Spleen (tissue), 11 donors: Measurements from ENCODE around the gene HAUS7. TPM values are rescaled to one million over a fixed set of nuclear protein-coding genes. Genes with fewer than 3 reads are reported as not detected.

ENCODE experiments used
- DNase-seq: peaks from one replicate; pipeline ENCODE4 v3.0.0-alpha.2; 2020
- H3K27ac ChIP-seq, 8 donors: fragments of 200-600 bp; sonication (generic) in 7 of 8; 1 replicate in 4 of 8; 2 replicates in 4 of 8; pipeline versions ENCODE4 v1.5.0 to v1.8.0; 2016 to 2021; ENCODE audit warnings: inconsistent platforms in 4 of 8, mild to moderate bottlenecking in 4 of 8, moderate library complexity in 1 of 8
- H3K27me3 ChIP-seq, 7 donors: fragments of 200-600 bp; sonication (generic) in 6 of 7; replicated peaks in 1 of 7; 1 replicate in 4 of 7; 2 replicates in 3 of 7; pipeline versions ENCODE4 v1.5.0 to v1.8.0; 2016 to 2021; ENCODE audit warnings: inconsistent platforms in 3 of 7, mild to moderate bottlenecking in 1 of 7
- H3K36me3 ChIP-seq, 6 donors: fragments of 200-600 bp; sonication (generic) in 5 of 6; 1 replicate in 4 of 6; 2 replicates in 2 of 6; pipeline versions ENCODE4 v1.5.0 to v1.8.0; 2016 to 2021; ENCODE audit warnings: inconsistent platforms in 2 of 6
- H3K4me1 ChIP-seq, 6 donors: fragments of 200-600 bp; sonication (generic) in 5 of 6; 1 replicate in 3 of 6; 2 replicates in 3 of 6; pipeline versions ENCODE4 v1.5.0 to v1.8.0; 2016 to 2021; ENCODE audit warnings: inconsistent platforms in 3 of 6
- H3K4me3 ChIP-seq, 8 donors: fragments of 200-600 bp; sonication (generic) in 7 of 8; 1 replicate in 4 of 8; 2 replicates in 4 of 8; pipeline versions ENCODE4 v1.5.0 to v1.8.0; 2016 to 2021; ENCODE audit warnings: inconsistent platforms in 4 of 8, mild to moderate bottlenecking in 4 of 8, moderate library complexity in 2 of 8
- H3K9me3 ChIP-seq, 8 donors: fragments of 200-600 bp; sonication (generic) in 7 of 8; 1 replicate in 4 of 8; 2 replicates in 4 of 8; pipeline versions ENCODE4 v1.5.0 to v1.8.0; 2016 to 2021; ENCODE audit warnings: inconsistent platforms in 4 of 8
- CTCF ChIP-seq, 11 experiments: fragments of 200-600 bp in 7 of 11; fragments of 450-650 bp in 4 of 11; sonication (generic) in 4 of 11; IDR thresholded peaks in 8 of 11; conservative IDR thresholded peaks in 3 of 11; 1 replicate in 7 of 11; 2 replicates in 4 of 11; pipeline versions ENCODE4 v1.4.0 to v1.8.0; 2016 to 2021; ENCODE audit warnings: antibody characterized with exemption in 11 of 11, inconsistent platforms in 4 of 11, mild to moderate bottlenecking in 1 of 11
- POLR2A ChIP-seq, 3 donors: fragments of 450-650 bp; IDR thresholded peaks; one replicate each; pipeline ENCODE4 v1.5.1; 2017; ENCODE audit warnings: antibody characterized with exemption in 3 of 3, mild to moderate bottlenecking in 1 of 3
- POLR2AphosphoS5 ChIP-seq, 3 donors: sonication (generic); formaldehyde crosslinking; IDR thresholded peaks; one replicate each; pipeline ENCODE4 v1.5.1; 2017; ENCODE audit warnings: antibody characterized with exemption in 3 of 3
- WGBS, 5 donors: extraction: QIAGEN DNeasy Blood & Tissue Kit in 3 of 5; methylation state at CpG; one replicate each; pipeline versions ENCODE4 v1.1.5 to v1.1.7; 2013 to 2018; 5-methylcytosine and 5-hydroxymethylcytosine counted together
- intact Hi-C: fragments of 100-400 bp; cut with DNase I; formaldehyde crosslinking; loops from one replicate; pipeline ENCODE4 v1.15.0; 2023; ENCODE audit warnings: low total_unique reads
- polyA plus RNA-seq, 3 donors: library from polyadenylated mRNA; stranded (reverse); fragments of 200-250 nt; gene quantifications; one replicate each; pipeline ENCODE4 v1.2.1, GENCODE V29; 2013
- total RNA-seq, 7 donors: library from RNA; depleted of rRNA in 3 of 7; stranded (reverse); fragments of >200 nt in 3 of 7; fragmentation: NEBNext Ultra II Directional in 4 of 7; extraction: Animal tissue kit (Norgen Biotek cat#: 25700) in 4 of 7; gene quantifications; one replicate each; pipeline versions ENCODE4 v1.1.0 to v1.2.1, GENCODE V29; 2016 to 2021
- donor health status: healthy with polysubstance abuse.
- donor health status: DM: no; HTN: no; CAD: no; lungs with moderate emphysema.
- donor health status: DM: no; HTN: no; CAD: no.
- donor health status: Bipolar disorder and iron deficiency.
- donor health status: healthy.
- donor health status: DM: no; HTN: no; CAD: no.
- donor health status: DM: yes; HTN: yes; CAD: no.

The HAUS7 gene
- total and polyA plus RNA-seq, 10 donors: 23.6 to 83.7 (median 34.5) TPM

- Histone ChIP-seq H3K27me3 (peaks cover 0 to 21% (median 0%) of the 10 kb centered on the region in 7 donors), H3K4me1 (peaks cover 0 to 17% (median 5%) of the 10 kb centered on the region in 6 donors), H3K27ac (peak overlapping the region in 5 of 8 donors; percentile 39 to 71 (median 60)), H3K4me3 (no peak overlapping the region), H3K36me3 (no peaks in the 10 kb centered on the region), H3K9me3 (no peaks in the 10 kb centered on the region)
- TF ChIP-seq POLR2AphosphoS5 (IDR thresholded peaks at IDR 0.05): no peak
- TF ChIP-seq CTCF (IDR thresholded peaks at IDR 0.05 in 8 of 11, conservative IDR thresholded peaks at IDR 0.05 in 3 of 11): no peak
- TF ChIP-seq POLR2A (IDR thresholded peaks at IDR 0.05): no peak
- intact Hi-C loops: no loop called here
- WGBS, 5 donors: 56 to 90% (median 75%) methylated on average over 6 to 12 of the region's 12 CpGs
- DNase-seq: no peak
Observed at GRCh38 chrX:153494061-153494460, 23.7 kb upstream of the HAUS7 start.

GRCh38 chrX:153493085-153493484 lies 22.7 kb upstream of the HAUS7 start:
- no peak for TF ChIP-seq POLR2AphosphoS5 (IDR thresholded peaks at IDR 0.05)
- TF ChIP-seq POLR2A (IDR thresholded peaks at IDR 0.05): no peak
- TF ChIP-seq CTCF (IDR thresholded peaks at IDR 0.05 in 8 of 11, conservative IDR thresholded peaks at IDR 0.05 in 3 of 11): no peak
- Histone ChIP-seq H3K4me3 (no peak overlapping the region), H3K27ac (peak overlapping the region in 2 of 8 donors; percentile 62 to 71), H3K4me1 (peaks cover 0 to 27% (median 9%) of the 10 kb centered on the region in 6 donors), H3K36me3 (no peaks in the 10 kb centered on the region), H3K27me3 (peaks cover 0 to 21% (median 0%) of the 10 kb centered on the region in 7 donors), H3K9me3 (no peaks in the 10 kb centered on the region)
- intact Hi-C loops: no loop called here
- WGBS, 5 donors: 72 to 87% (median 82%) methylated on average over 11 of the region's 11 CpGs
- DNase-seq: no peak

- Histone ChIP-seq H3K27me3 (peaks cover 0 to 21% (median 0%) of the 10 kb centered on the region in 7 donors), H3K36me3 (no peaks in the 10 kb centered on the region), H3K4me1 (peaks cover 0 to 31% (median 9%) of the 10 kb centered on the region in 6 donors), H3K9me3 (no peaks in the 10 kb centered on the region), H3K4me3 (no peak overlapping the region), H3K27ac (peak overlapping the region in 3 of 8 donors; percentile 28 to 64 (median 30))
- WGBS, 5 donors: 66 to 86% (median 76%) methylated on average over 11 to 12 of the region's 12 CpGs
- TF ChIP-seq POLR2A (IDR thresholded peaks at IDR 0.05): no peak
- no peak for TF ChIP-seq POLR2AphosphoS5 (IDR thresholded peaks at IDR 0.05)
- TF ChIP-seq CTCF (IDR thresholded peaks at IDR 0.05 in 8 of 11, conservative IDR thresholded peaks at IDR 0.05 in 3 of 11): no peak
- intact Hi-C loops: no loop called here
- DNase-seq: no peak
Observed at GRCh38 chrX:153492543-153492942, 22.2 kb upstream of the HAUS7 start.

- H3K4me1 ChIP-seq: peaks cover 0 to 31% (median 9%) of the 10 kb centered on the region in 6 donors
- no peaks in the 10 kb centered on the region for H3K36me3 ChIP-seq
- no peak for DNase-seq
- intact Hi-C loops: no loop called here
- H3K9me3 ChIP-seq: no peaks in the 10 kb centered on the region
- TF ChIP-seq POLR2AphosphoS5 (IDR thresholded peaks at IDR 0.05) (peak in 2 of 3 donors; percentile 7 to 51), CTCF (IDR thresholded peaks at IDR 0.05 in 8 of 11, conservative IDR thresholded peaks at IDR 0.05 in 3 of 11) (no peak), POLR2A (IDR thresholded peaks at IDR 0.05) (no peak)
- no peak overlapping the region for H3K4me3 ChIP-seq
- 0 to 34% (median 15%) methylated on average over 1 to 11 of the region's 11 CpGs for WGBS, 5 donors
- H3K27ac ChIP-seq: peak overlapping the region in 4 of 8 donors; percentile 24 to 64 (median 29)
- H3K27me3 ChIP-seq: peaks cover 0 to 21% (median 0%) of the 10 kb centered on the region in 7 donors
Observed at GRCh38 chrX:153491918-153492317, 21.5 kb upstream of the HAUS7 start.
